ENCODE results near the gene BEGAIN. TPM values are rescaled to one million over a fixed set of nuclear protein-coding genes. Genes with fewer than 3 reads are reported as not detected.

BEGAIN gene
- total RNA-seq, 4 donors from 2014 or later = 0.27 to 2.5 (median 0.37) TPM; not detected in 1

DNA sequence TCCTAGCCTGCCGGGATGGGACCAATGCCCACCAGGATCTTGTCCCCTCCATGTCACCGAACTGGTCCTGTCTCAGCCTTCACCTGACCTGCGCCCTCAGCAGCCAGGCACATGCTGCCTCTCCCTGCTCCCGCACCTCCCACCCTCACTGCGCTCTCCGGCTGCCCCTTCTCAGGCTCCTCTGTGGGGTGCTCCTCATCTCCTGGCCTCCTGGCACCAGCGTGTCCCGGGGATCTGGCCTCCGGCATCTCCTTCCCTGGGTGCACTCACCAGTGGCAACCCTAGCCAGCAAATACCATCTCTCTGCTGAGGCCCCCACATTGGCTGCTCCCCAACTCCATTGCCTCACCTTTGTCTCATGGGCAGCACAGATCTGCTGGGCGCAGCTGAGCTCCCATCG is 29.0 kb downstream of the BEGAIN start:
- no peaks in the 10 kb centered on the region for H3K36me3 ChIP-seq
- H3K9me3 ChIP-seq = no peaks in the 10 kb centered on the region
- intact Hi-C loops (cut with DNase I; ENCODE audit: low total_unique reads) = no loop called here
- in situ Hi-C loops (cut with MboI; ENCODE audit: low pct_ligation_motif_present in 1 of 4, low pct_unique_long_range_greater_than_20kb in 1 of 4, low sequenced_read_pairs in 3 of 4) = no loop called here
- 80 to 97% methylated on average over 4 to 11 of the region's 11 CpGs for WGBS, 2 donors (ENCODE audit: low coverage in 1 of 2)
- peaks cover 0 to 16% (median 3%) of the 10 kb centered on the region in 4 donors for H3K4me1 ChIP-seq
- peaks cover 7% of the 10 kb centered on the region for H3K27me3 ChIP-seq
- TF ChIP-seq POLR2AphosphoS5 (IDR thresholded peaks at IDR 0.05) = no peak
- TF ChIP-seq POLR2A (IDR thresholded peaks at IDR 0.05) = no peak
- TF ChIP-seq, protein P1, sequence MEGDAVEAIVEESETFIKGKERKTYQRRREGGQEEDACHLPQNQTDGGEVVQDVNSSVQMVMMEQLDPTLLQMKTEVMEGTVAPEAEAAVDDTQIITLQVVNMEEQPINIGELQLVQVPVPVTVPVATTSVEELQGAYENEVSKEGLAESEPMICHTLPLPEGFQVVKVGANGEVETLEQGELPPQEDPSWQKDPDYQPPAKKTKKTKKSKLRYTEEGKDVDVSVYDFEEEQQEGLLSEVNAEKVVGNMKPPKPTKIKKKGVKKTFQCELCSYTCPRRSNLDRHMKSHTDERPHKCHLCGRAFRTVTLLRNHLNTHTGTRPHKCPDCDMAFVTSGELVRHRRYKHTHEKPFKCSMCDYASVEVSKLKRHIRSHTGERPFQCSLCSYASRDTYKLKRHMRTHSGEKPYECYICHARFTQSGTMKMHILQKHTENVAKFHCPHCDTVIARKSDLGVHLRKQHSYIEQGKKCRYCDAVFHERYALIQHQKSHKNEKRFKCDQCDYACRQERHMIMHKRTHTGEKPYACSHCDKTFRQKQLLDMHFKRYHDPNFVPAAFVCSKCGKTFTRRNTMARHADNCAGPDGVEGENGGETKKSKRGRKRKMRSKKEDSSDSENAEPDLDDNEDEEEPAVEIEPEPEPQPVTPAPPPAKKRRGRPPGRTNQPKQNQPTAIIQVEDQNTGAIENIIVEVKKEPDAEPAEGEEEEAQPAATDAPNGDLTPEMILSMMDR (IDR thresholded peaks at IDR 0.05) = no peak
- no peak for TF ChIP-seq EP300 (IDR thresholded peaks at IDR 0.05; ENCODE audit: low read depth)
- no peak overlapping the region for H3K4me3 ChIP-seq
- no peak overlapping the region for H3K27ac ChIP-seq
- DNase-seq = no peak

DNA sequence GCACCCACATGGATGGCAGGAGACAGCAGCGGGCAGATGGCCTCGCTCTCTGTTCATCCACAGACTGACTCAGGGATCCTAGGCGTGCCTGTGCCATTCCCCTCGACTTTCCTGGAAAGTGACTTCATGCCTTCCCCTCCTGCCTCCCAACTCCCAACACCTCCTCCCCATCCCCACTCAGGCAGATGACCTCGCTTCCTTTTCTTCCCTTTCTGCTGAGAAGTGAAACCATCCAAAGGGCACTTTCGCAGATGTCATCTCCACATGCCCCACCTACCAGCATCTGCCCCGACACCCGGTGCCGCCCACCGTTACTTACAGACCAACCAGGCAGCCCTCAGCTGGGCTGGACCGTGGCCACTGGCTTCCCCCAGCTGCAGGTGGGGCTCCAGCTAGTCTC is 29.6 kb downstream of the BEGAIN start:
- no peaks in the 10 kb centered on the region for H3K36me3 ChIP-seq
- 7 to 36% methylated on average over 7 to 11 of the region's 11 CpGs for WGBS, 2 donors (ENCODE audit: low coverage in 1 of 2)
- no peak overlapping the region for H3K4me3 ChIP-seq
- H3K4me1 ChIP-seq = peaks cover 0 to 16% (median 3%) of the 10 kb centered on the region in 4 donors
- H3K27me3 ChIP-seq = peaks cover 7% of the 10 kb centered on the region
- in situ Hi-C loops (cut with MboI; ENCODE audit: low pct_ligation_motif_present in 1 of 4, low pct_unique_long_range_greater_than_20kb in 1 of 4, low sequenced_read_pairs in 3 of 4) (no loop called here), intact Hi-C loops (cut with DNase I; ENCODE audit: low total_unique reads) (no loop called here)
- no peaks in the 10 kb centered on the region for H3K9me3 ChIP-seq
- no peak overlapping the region for H3K27ac ChIP-seq
- TF ChIP-seq POLR2A (IDR thresholded peaks at IDR 0.05) (no peak), POLR2AphosphoS5 (IDR thresholded peaks at IDR 0.05) (no peak), EP300 (IDR thresholded peaks at IDR 0.05; ENCODE audit: low read depth) (no peak)
- TF ChIP-seq, protein P1 (IDR thresholded peaks at IDR 0.05) = no peak
- peak; percentile 58 for DNase-seq

DNA sequence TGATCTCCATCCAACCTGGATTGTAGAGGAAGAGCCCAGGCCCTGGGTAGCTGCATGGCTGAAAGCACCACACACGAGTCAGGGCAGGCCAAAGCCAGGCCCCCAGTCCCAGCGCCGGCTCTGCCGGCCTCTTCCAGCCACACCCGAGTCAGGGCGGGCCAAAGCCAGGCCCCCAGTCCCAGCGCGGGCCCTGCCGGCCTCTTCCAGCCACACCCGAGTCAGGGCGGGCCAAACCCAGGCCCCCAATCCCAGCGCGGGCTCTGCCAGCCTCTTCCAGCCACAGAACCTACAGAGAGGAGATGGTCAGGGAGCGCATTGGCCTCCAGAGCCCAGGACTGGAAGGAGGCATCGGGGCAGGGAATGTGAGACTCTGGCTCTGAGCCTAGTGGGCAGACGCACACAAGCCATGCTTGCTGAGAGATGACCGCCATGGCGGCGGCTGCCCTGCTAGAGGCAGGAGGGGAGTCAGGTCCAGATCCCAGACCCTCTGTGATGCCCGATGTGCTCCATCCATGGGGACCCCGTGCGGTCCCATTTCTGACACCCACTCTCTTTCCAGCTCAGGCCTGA is 30.2 kb downstream of the BEGAIN start:
- in situ Hi-C loops (cut with MboI; ENCODE audit: low pct_ligation_motif_present in 1 of 4, low pct_unique_long_range_greater_than_20kb in 1 of 4, low sequenced_read_pairs in 3 of 4) = no loop called here
- no peak for DNase-seq

DNA sequence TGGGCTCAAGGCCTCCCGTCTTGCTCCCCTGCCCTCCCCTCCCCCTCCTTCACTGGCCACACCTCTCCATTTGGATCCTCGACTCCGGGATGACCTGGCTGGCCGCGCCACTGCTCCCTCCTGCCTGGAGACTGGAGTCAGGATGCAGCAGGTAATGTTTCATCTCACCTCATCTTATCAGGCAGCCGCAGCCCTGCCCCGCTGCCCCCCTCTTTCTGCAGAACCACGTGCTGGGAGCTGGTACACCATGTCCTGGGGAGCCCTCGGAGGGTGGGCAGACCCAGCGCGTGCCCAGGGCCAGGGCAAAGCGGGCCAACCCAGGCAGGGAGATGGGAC is 31.1 kb downstream of the BEGAIN start:
- no peak for DNase-seq
- intact Hi-C loops (cut with DNase I; ENCODE audit: low total_unique reads) = no loop called here

More for the DNA sequence above, 30.2 kb downstream of the BEGAIN start:
- H3K4me1 ChIP-seq = peaks cover 0 to 16% (median 3%) of the 10 kb centered on the region in 4 donors
- peaks cover 7% of the 10 kb centered on the region for H3K27me3 ChIP-seq
- no peaks in the 10 kb centered on the region for H3K9me3 ChIP-seq
- H3K4me3 ChIP-seq = no peak overlapping the region
- H3K27ac ChIP-seq = no peak overlapping the region
- TF ChIP-seq EP300 (IDR thresholded peaks at IDR 0.05; ENCODE audit: low read depth) (no peak), POLR2AphosphoS5 (IDR thresholded peaks at IDR 0.05) (no peak), POLR2A (IDR thresholded peaks at IDR 0.05) (no peak)
- TF ChIP-seq, protein P1 (IDR thresholded peaks at IDR 0.05) = no peak
- H3K36me3 ChIP-seq = no peaks in the 10 kb centered on the region
- intact Hi-C loops (cut with DNase I; ENCODE audit: low total_unique reads) = no loop called here
- WGBS, 2 donors (ENCODE audit: low coverage in 1 of 2) = 65% methylated on average over 16 of the region's 22 CpGs; no CpG with 5 or more reads in 1 of the 2 donors

More for the DNA sequence above, 31.1 kb downstream of the BEGAIN start:
- H3K4me3 ChIP-seq = no peak overlapping the region
- H3K4me1 ChIP-seq = peaks cover 0 to 16% (median 3%) of the 10 kb centered on the region in 4 donors
- in situ Hi-C loops (cut with MboI; ENCODE audit: low pct_ligation_motif_present in 1 of 4, low pct_unique_long_range_greater_than_20kb in 1 of 4, low sequenced_read_pairs in 3 of 4) = no loop called here
- TF ChIP-seq POLR2AphosphoS5 (IDR thresholded peaks at IDR 0.05) (no peak), POLR2A (IDR thresholded peaks at IDR 0.05) (no peak), EP300 (IDR thresholded peaks at IDR 0.05; ENCODE audit: low read depth) (no peak)
- TF ChIP-seq, protein P1 (IDR thresholded peaks at IDR 0.05) = no peak
- no peaks in the 10 kb centered on the region for H3K36me3 ChIP-seq
- no peaks in the 10 kb centered on the region for H3K9me3 ChIP-seq
- 86% methylated on average over 8 of the region's 12 CpGs; no CpG with 5 or more reads in 1 of the 2 donors for WGBS, 2 donors (ENCODE audit: low coverage in 1 of 2)
- H3K27me3 ChIP-seq = peaks cover 7% of the 10 kb centered on the region
- no peak overlapping the region for H3K27ac ChIP-seq
